Dendritic cell treated with granulocyte-macrophage colony-stimulating factor and Interleukin-4, amounts not matched to agents 40 ng/mL and 50 ng/mL, for 4 days (primary cell): ENCODE measurements around the gene SH3RF3.

Source experiments
- H3K27ac Mint-ChIP-seq: one replicate; pipeline ENCODE4 v1.8.0; 2022; ENCODE audit warnings: mild to moderate bottlenecking, mixed read lengths
- H3K27me3 Mint-ChIP-seq: one replicate; pipeline ENCODE4 v1.8.0; 2022; ENCODE audit warnings: mild to moderate bottlenecking, mixed read lengths
- H3K36me3 Mint-ChIP-seq: one replicate; pipeline ENCODE4 v1.8.0; 2022; ENCODE audit warnings: low read depth, mixed read lengths
- H3K4me1 Mint-ChIP-seq: one replicate; pipeline ENCODE4 v1.8.0; 2022; ENCODE audit warnings: low read depth, mixed read lengths
- H3K4me3 Mint-ChIP-seq: one replicate; pipeline ENCODE4 v1.8.0; 2022; ENCODE audit warnings: mild to moderate bottlenecking, moderate library complexity, mixed read lengths
- H3K9me3 Mint-ChIP-seq: one replicate; pipeline ENCODE4 v1.8.0; 2022; ENCODE audit warnings: mixed read lengths
- intact Hi-C: fragments of 100-400 bp; cut with micrococcal nuclease; formaldehyde crosslinking; loops from one replicate; pipeline ENCODE4 v1.15.0; 2022

SH3RF3 gene

GRCh38 chr2:109304242-109304641 is 175.2 kb downstream of the SH3RF3 start:
- intact Hi-C loops, result no loop called here
- no peaks in the 10 kb centered on the region for H3K9me3 Mint-ChIP-seq
- H3K4me1 Mint-ChIP-seq, result peaks cover 16% of the 10 kb centered on the region
- no peak overlapping the region for H3K4me3 Mint-ChIP-seq
- H3K36me3 Mint-ChIP-seq, result no peaks in the 10 kb centered on the region
- H3K27me3 Mint-ChIP-seq, result peaks cover 4% of the 10 kb centered on the region
- H3K27ac Mint-ChIP-seq, result no peak overlapping the region

- no peaks in the 10 kb centered on the region for H3K36me3 Mint-ChIP-seq
- no peak overlapping the region for H3K4me3 Mint-ChIP-seq
- no peak overlapping the region for H3K27ac Mint-ChIP-seq
- H3K27me3 Mint-ChIP-seq, result peaks cover 5% of the 10 kb centered on the region
- intact Hi-C loops, result no loop called here
- peaks cover 16% of the 10 kb centered on the region for H3K4me1 Mint-ChIP-seq
- H3K9me3 Mint-ChIP-seq, result no peaks in the 10 kb centered on the region
Measured at GRCh38 chr2:109304731-109305470, 175.9 kb downstream of the SH3RF3 start.

GRCh38 chr2:109305490-109306167 is 176.6 kb downstream of the SH3RF3 start:
- Mint-ChIP-seq H3K4me3 (no peak overlapping the region), H3K9me3 (no peaks in the 10 kb centered on the region), H3K27ac (no peak overlapping the region), H3K27me3 (peaks cover 5% of the 10 kb centered on the region), H3K4me1 (peaks cover 16% of the 10 kb centered on the region), H3K36me3 (no peaks in the 10 kb centered on the region)
- intact Hi-C loops, result no loop called here

- H3K4me3 Mint-ChIP-seq, result no peak overlapping the region
- intact Hi-C loops, result no loop called here
- no peaks in the 10 kb centered on the region for H3K36me3 Mint-ChIP-seq
- peaks cover 5% of the 10 kb centered on the region for H3K27me3 Mint-ChIP-seq
- H3K27ac Mint-ChIP-seq, result no peak overlapping the region
- peaks cover 16% of the 10 kb centered on the region for H3K4me1 Mint-ChIP-seq
- no peaks in the 10 kb centered on the region for H3K9me3 Mint-ChIP-seq
Measured at GRCh38 chr2:109306190-109306589, 177.2 kb downstream of the SH3RF3 start.

GRCh38 chr2:109311771-109312170 is 182.8 kb downstream of the SH3RF3 start:
- intact Hi-C loops, result no loop called here
- H3K36me3 Mint-ChIP-seq, result no peaks in the 10 kb centered on the region
- no peaks in the 10 kb centered on the region for H3K4me1 Mint-ChIP-seq
- no peak overlapping the region for H3K27ac Mint-ChIP-seq
- H3K9me3 Mint-ChIP-seq, result no peaks in the 10 kb centered on the region
- no peak overlapping the region for H3K4me3 Mint-ChIP-seq
- H3K27me3 Mint-ChIP-seq, result peaks cover 13% of the 10 kb centered on the region

GRCh38 chr2:109312902-109313301 is 183.9 kb downstream of the SH3RF3 start:
- H3K4me3 Mint-ChIP-seq, result no peak overlapping the region
- H3K27ac Mint-ChIP-seq, result no peak overlapping the region
- intact Hi-C loops, result no loop called here
- H3K9me3 Mint-ChIP-seq, result no peaks in the 10 kb centered on the region
- H3K36me3 Mint-ChIP-seq, result no peaks in the 10 kb centered on the region
- H3K4me1 Mint-ChIP-seq, result no peaks in the 10 kb centered on the region
- peaks cover 17% of the 10 kb centered on the region for H3K27me3 Mint-ChIP-seq

- H3K27me3 Mint-ChIP-seq, result peaks cover 20% of the 10 kb centered on the region
- H3K36me3 Mint-ChIP-seq, result no peaks in the 10 kb centered on the region
- no peaks in the 10 kb centered on the region for H3K9me3 Mint-ChIP-seq
- no peak overlapping the region for H3K4me3 Mint-ChIP-seq
- intact Hi-C loops, result no loop called here
- H3K4me1 Mint-ChIP-seq, result no peaks in the 10 kb centered on the region
- no peak overlapping the region for H3K27ac Mint-ChIP-seq
Measured at GRCh38 chr2:109313343-109313742, 184.3 kb downstream of the SH3RF3 start.

GRCh38 chr2:109316091-109316490 is 187.1 kb downstream of the SH3RF3 start:
- Mint-ChIP-seq H3K4me3 (no peak overlapping the region), H3K27me3 (peaks cover 42% of the 10 kb centered on the region)

GRCh38 chr2:109317471-109318095 is 188.6 kb downstream of the SH3RF3 start:
- Mint-ChIP-seq H3K9me3 (no peaks in the 10 kb centered on the region), H3K27ac (no peak overlapping the region), H3K36me3 (no peaks in the 10 kb centered on the region), H3K27me3 (peaks cover 45% of the 10 kb centered on the region), H3K4me1 (no peaks in the 10 kb centered on the region), H3K4me3 (no peak overlapping the region)
- intact Hi-C loops, result no loop called here

More at GRCh38 chr2:109316091-109316490, 187.1 kb downstream of the SH3RF3 start:
- Mint-ChIP-seq H3K9me3 (no peaks in the 10 kb centered on the region), H3K4me1 (no peaks in the 10 kb centered on the region), H3K36me3 (no peaks in the 10 kb centered on the region), H3K27ac (no peak overlapping the region)
- intact Hi-C loops, result no loop called here

- no peaks in the 10 kb centered on the region for H3K36me3 Mint-ChIP-seq
- no peak overlapping the region for H3K27ac Mint-ChIP-seq
- no peaks in the 10 kb centered on the region for H3K4me1 Mint-ChIP-seq
- peaks cover 45% of the 10 kb centered on the region for H3K27me3 Mint-ChIP-seq
- intact Hi-C loops, result no loop called here
- H3K9me3 Mint-ChIP-seq, result no peaks in the 10 kb centered on the region
- no peak overlapping the region for H3K4me3 Mint-ChIP-seq
Measured at GRCh38 chr2:109318150-109318948, 189.3 kb downstream of the SH3RF3 start.

GRCh38 chr2:109318949-109319342 is 189.9 kb downstream of the SH3RF3 start:
- intact Hi-C loops, result no loop called here
- H3K9me3 Mint-ChIP-seq, result no peaks in the 10 kb centered on the region
- no peaks in the 10 kb centered on the region for H3K36me3 Mint-ChIP-seq
- H3K4me3 Mint-ChIP-seq, result no peak overlapping the region
- no peaks in the 10 kb centered on the region for H3K4me1 Mint-ChIP-seq
- peaks cover 41% of the 10 kb centered on the region for H3K27me3 Mint-ChIP-seq
- no peak overlapping the region for H3K27ac Mint-ChIP-seq

GRCh38 chr2:109320195-109320922 is 191.4 kb downstream of the SH3RF3 start:
- Mint-ChIP-seq H3K36me3 (no peaks in the 10 kb centered on the region), H3K27ac (no peak overlapping the region)

GRCh38 chr2:109321570-109321969 is 192.6 kb downstream of the SH3RF3 start:
- peaks cover 37% of the 10 kb centered on the region for H3K27me3 Mint-ChIP-seq
- H3K9me3 Mint-ChIP-seq, result no peaks in the 10 kb centered on the region
- H3K4me1 Mint-ChIP-seq, result peaks cover 5% of the 10 kb centered on the region
- H3K36me3 Mint-ChIP-seq, result no peaks in the 10 kb centered on the region
- intact Hi-C loops, result no loop called here
- no peak overlapping the region for H3K27ac Mint-ChIP-seq
- H3K4me3 Mint-ChIP-seq, result no peak overlapping the region

More at GRCh38 chr2:109320195-109320922, 191.4 kb downstream of the SH3RF3 start:
- Mint-ChIP-seq H3K27me3 (peaks cover 41% of the 10 kb centered on the region), H3K9me3 (no peaks in the 10 kb centered on the region), H3K4me1 (peaks cover under 1% of the 10 kb centered on the region), H3K4me3 (no peak overlapping the region)
- intact Hi-C loops, result no loop called here
